Thyroid gland (tissue), 4 donors: ENCODE results near the gene LYRM4. TPM values are rescaled to one million over a fixed set of nuclear protein-coding genes. Genes with fewer than 3 reads are reported as not detected.

Source experiments
- DNase-seq, 2 donors: peaks; one replicate each; pipeline ENCODE4 v3.0.0-alpha.2; 2019
- H3K27ac ChIP-seq, 3 donors: fragments of 200-600 bp; sonication (generic); 1 replicate in 2 of 3; 2 replicates in 1 of 3; pipeline ENCODE4 v1.5.1; 2016 to 2019; ENCODE audit warnings: mild to moderate bottlenecking in 1 of 3, moderate library complexity in 1 of 3
- H3K27me3 ChIP-seq: fragments of 200-600 bp; sonication (generic); one replicate; pipeline ENCODE4 v1.5.1; 2019
- H3K36me3 ChIP-seq, 2 donors: fragments of 200-600 bp; sonication (generic); one replicate each; pipeline ENCODE4 v1.5.1; 2016 to 2019
- H3K4me1 ChIP-seq, 2 donors: fragments of 200-600 bp; sonication (generic); one replicate each; pipeline ENCODE4 v1.5.1; 2017 to 2019
- H3K4me3 ChIP-seq, 3 donors: fragments of 200-600 bp; sonication (generic); replicated peaks in 1 of 3; 1 replicate in 2 of 3; 2 replicates in 1 of 3; pipeline ENCODE4 v1.5.1; 2016; ENCODE audit warnings: mild to moderate bottlenecking in 1 of 3
- H3K9me3 ChIP-seq: fragments of 200-600 bp; sonication (generic); one replicate; pipeline ENCODE4 v1.5.1; 2017
- POLR2A ChIP-seq, 2 donors: fragments of 450-650 bp; IDR thresholded peaks; one replicate each; pipeline ENCODE4 v1.6.1; 2017; ENCODE audit warnings: antibody characterized with exemption in 2 of 2, mild to moderate bottlenecking in 2 of 2, moderate library complexity in 1 of 2
- WGBS, 2 donors: methylation state at CpG; one replicate each; pipeline ENCODE4 v1.1.5; 2017; 5-methylcytosine and 5-hydroxymethylcytosine counted together
- intact Hi-C: fragments of 100-400 bp; cut with DNase I; formaldehyde crosslinking; loops from one replicate; pipeline ENCODE4 v1.15.1; 2023
- total RNA-seq, 4 donors: library from RNA; depleted of rRNA; stranded (reverse); fragments of >200 nt; gene quantifications; one replicate each; pipeline ENCODE4 v1.2.3, GENCODE V29; 2016
- TF ChIP-seq, protein P1 (sequence below), 6 experiments: fragments of 200-600 bp in 3 of 6; fragments of 450-650 bp in 3 of 6; sonication (generic) in 3 of 6; IDR thresholded peaks; one replicate each; pipeline ENCODE4 v1.5.1; 2016 to 2019; ENCODE audit warnings: antibody characterized with exemption in 6 of 6, mild to moderate bottlenecking in 2 of 6, inconsistent platforms in 1 of 6, moderate library complexity in 1 of 6

Gene LYRM4
- total RNA-seq, 4 donors from 2014 or later, result 26.7 to 32.2 (median 29.5) TPM

DNA sequence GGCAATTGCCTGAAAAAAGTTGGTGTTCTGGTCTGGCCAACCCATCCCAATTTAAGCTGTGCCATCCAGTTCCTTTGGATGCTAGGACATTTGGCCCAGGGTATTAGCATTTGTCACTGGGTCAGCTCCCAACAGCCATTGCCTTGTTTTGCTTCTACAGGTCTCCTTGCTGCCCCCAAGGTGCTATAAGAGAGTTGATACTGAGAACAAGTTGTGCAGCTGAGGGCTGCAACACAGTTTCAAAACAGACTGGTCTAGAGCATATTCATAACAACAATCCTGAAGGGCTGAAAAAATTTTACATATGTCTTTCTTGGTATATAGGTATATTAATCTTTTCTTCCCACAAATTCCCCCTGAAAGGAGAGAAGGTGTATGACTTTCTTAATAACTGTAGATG lies 61.0 kb downstream of the LYRM4 start:
- Histone ChIP-seq H3K9me3 (no peaks in the 10 kb centered on the region), H3K27ac (no peak overlapping the region), H3K36me3 (no peaks in the 10 kb centered on the region), H3K27me3 (no peaks in the 10 kb centered on the region), H3K4me3 (no peak overlapping the region), H3K4me1 (peaks cover under 1 to 3% of the 10 kb centered on the region in 2 donors)
- TF ChIP-seq, protein P1, sequence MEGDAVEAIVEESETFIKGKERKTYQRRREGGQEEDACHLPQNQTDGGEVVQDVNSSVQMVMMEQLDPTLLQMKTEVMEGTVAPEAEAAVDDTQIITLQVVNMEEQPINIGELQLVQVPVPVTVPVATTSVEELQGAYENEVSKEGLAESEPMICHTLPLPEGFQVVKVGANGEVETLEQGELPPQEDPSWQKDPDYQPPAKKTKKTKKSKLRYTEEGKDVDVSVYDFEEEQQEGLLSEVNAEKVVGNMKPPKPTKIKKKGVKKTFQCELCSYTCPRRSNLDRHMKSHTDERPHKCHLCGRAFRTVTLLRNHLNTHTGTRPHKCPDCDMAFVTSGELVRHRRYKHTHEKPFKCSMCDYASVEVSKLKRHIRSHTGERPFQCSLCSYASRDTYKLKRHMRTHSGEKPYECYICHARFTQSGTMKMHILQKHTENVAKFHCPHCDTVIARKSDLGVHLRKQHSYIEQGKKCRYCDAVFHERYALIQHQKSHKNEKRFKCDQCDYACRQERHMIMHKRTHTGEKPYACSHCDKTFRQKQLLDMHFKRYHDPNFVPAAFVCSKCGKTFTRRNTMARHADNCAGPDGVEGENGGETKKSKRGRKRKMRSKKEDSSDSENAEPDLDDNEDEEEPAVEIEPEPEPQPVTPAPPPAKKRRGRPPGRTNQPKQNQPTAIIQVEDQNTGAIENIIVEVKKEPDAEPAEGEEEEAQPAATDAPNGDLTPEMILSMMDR (IDR thresholded peaks at IDR 0.05), result no peak
- TF ChIP-seq POLR2A (IDR thresholded peaks at IDR 0.05), result no peak
- DNase-seq, result no peak
- intact Hi-C loops, result no loop called here

DNA sequence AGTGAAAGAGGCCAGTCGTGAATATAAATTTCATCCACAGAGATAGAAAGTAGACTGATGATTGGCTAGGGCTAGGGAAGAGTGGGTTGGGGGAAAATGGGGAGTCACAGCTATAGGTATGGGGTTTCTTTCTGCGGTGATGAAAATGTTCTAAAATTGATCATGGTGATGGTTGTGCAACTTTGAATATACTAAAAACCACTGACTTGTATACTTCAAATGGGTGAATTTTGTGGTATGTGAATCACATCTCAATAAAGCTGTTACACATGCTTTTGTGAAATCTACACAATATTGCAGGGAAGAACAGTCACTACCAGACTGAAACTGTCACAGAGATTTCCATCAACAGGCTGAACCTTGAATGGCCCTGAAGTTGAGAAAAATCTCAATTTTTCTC lies 61.5 kb downstream of the LYRM4 start:
- TF ChIP-seq, protein P1 (IDR thresholded peaks at IDR 0.05), result no peak
- no peak for TF ChIP-seq POLR2A (IDR thresholded peaks at IDR 0.05)
- no peak for DNase-seq
- no peaks in the 10 kb centered on the region for H3K9me3 ChIP-seq
- no peaks in the 10 kb centered on the region for H3K27me3 ChIP-seq
- intact Hi-C loops, result no loop called here
- H3K27ac ChIP-seq, result no peak overlapping the region
- H3K4me1 ChIP-seq, result no peaks in the 10 kb centered on the region
- H3K36me3 ChIP-seq, result no peaks in the 10 kb centered on the region
- WGBS, 2 donors, result 93 to 94% methylated on average over 2 of the region's 2 CpGs
- no peak overlapping the region for H3K4me3 ChIP-seq

DNA sequence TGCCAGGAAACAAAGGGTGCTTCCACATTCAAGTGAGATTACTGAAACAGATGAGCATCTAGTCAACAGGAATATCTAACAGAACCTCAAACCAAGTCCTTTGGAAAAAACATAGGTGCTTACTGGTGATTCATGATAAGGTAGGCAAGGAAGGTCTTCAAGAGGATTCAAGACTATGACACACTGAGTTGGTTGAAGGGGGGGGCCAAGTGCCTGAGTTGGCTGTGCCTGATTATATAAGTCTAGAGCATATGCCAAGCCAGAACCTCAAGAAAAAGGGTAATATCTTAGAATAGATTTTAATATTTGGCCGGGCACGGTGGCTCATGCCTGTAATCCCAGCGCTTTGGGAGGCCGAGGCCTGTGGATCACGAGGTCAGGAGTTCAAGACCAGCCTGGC lies 63.7 kb downstream of the LYRM4 start:
- Histone ChIP-seq H3K4me3 (no peak overlapping the region), H3K36me3 (no peaks in the 10 kb centered on the region), H3K9me3 (no peaks in the 10 kb centered on the region), H3K27ac (no peak overlapping the region), H3K27me3 (no peaks in the 10 kb centered on the region), H3K4me1 (no peaks in the 10 kb centered on the region)
- intact Hi-C loops, result no loop called here
- 99 to 100% methylated on average over 5 of the region's 5 CpGs for WGBS, 2 donors
- no peak for DNase-seq
- TF ChIP-seq, protein P1 (IDR thresholded peaks at IDR 0.05), result no peak
- no peak for TF ChIP-seq POLR2A (IDR thresholded peaks at IDR 0.05)

DNA sequence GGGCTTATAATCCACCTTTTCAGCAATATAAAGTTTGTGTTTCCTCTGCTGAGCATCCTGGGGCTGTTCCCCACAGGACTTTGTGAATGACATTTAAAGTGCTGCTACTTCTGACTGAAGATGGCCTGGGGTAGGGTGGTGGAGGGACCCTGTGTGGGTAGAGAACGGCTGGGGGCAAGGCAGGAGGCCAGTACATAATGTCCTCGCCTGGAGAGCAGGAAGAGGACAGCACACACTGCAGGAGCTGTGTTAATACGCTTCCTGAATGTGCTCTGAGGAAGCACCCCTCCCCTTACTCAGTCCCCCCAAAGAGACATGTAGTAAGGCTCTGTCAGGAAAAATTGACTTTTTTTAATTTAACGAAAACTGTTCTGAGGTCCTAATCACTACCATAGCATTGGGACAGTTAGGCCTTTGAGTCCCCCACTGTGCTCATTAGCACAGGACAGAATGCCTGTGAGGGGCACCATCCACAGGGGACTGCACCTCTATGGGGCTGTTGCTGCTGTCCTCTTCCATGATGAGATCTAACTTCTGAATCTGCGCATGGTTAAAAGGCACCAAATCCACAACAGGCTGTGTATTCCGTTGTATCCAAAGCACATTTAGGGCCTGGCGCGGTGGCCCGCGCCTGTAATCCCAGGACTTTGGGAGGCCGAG lies 68.5 kb downstream of the LYRM4 start:
- Histone ChIP-seq H3K27ac (no peak overlapping the region), H3K27me3 (no peaks in the 10 kb centered on the region), H3K36me3 (no peaks in the 10 kb centered on the region), H3K4me3 (no peak overlapping the region), H3K9me3 (no peaks in the 10 kb centered on the region), H3K4me1 (peaks cover 0 to 5% of the 10 kb centered on the region in 2 donors)
- 90 to 94% methylated on average over 11 of the region's 11 CpGs for WGBS, 2 donors
- intact Hi-C loops, result no loop called here
- TF ChIP-seq, protein P1 (IDR thresholded peaks at IDR 0.05), result no peak
- TF ChIP-seq POLR2A (IDR thresholded peaks at IDR 0.05), result no peak
- no peak for DNase-seq

DNA sequence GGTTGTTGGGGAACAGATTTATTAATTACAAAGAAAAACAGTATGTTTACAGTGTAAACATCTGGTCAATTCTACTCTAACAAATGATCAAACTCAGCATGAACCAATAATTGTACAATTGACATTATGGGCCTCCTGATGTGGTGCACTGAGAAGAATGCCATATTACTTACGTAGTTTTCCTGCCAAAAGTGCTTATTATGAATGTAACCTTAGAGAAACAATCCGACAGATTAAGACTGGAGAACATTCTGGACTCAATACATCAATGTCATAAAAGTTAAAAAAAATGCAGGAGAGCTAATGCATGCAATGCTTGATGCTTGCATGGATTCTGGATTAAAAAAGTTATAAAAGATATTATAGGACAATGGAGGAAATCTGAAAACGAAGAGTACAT lies 69.0 kb downstream of the LYRM4 start:
- no peak for DNase-seq
- Histone ChIP-seq H3K36me3 (no peaks in the 10 kb centered on the region), H3K9me3 (no peaks in the 10 kb centered on the region), H3K27me3 (no peaks in the 10 kb centered on the region), H3K27ac (no peak overlapping the region), H3K4me1 (peaks cover 0 to 5% of the 10 kb centered on the region in 2 donors), H3K4me3 (no peak overlapping the region)
- 87 to 95% methylated on average over 3 of the region's 3 CpGs for WGBS, 2 donors
- intact Hi-C loops, result no loop called here
- TF ChIP-seq, protein P1 (IDR thresholded peaks at IDR 0.05), result no peak
- no peak for TF ChIP-seq POLR2A (IDR thresholded peaks at IDR 0.05)
